ENCODE measurements around the gene PLXDC1. TPM values are rescaled to one million over a fixed set of nuclear protein-coding genes. Genes with fewer than 3 reads are reported as not detected.

Gene PLXDC1
- total RNA-seq, 2 donors from 2014 or later, result 6.5 TPM; not detected in 1

GRCh38 chr17:39192901-39193300 is 41.5 kb upstream of the PLXDC1 start:
- Histone ChIP-seq H3K9me3 (no peaks in the 10 kb centered on the region), H3K27me3 (no peaks in the 10 kb centered on the region), H3K4me1 (peaks cover 13% of the 10 kb centered on the region), H3K4me3 (no peak overlapping the region), H3K27ac (no peak overlapping the region), H3K36me3 (replicated peaks in 1 of 2; ENCODE audit: insufficient read depth in 1 of 2, low read depth in 2 of 2) (no peaks in the 10 kb centered on the region)
- 94 to 97% methylated on average over 16 of the region's 16 CpGs for WGBS, 2 donors
- no peak for DNase-seq
- ATAC-seq, result no peak
- intact Hi-C loops (cut with DNase I), result no loop called here
- TF ChIP-seq CTCF (IDR thresholded peaks at IDR 0.05) (no peak), POLR2A (IDR thresholded peaks at IDR 0.05) (no peak)

GRCh38 chr17:39191750-39192510 is 40.5 kb upstream of the PLXDC1 start:
- no peak for ATAC-seq
- H3K36me3 ChIP-seq (replicated peaks in 1 of 2; ENCODE audit: insufficient read depth in 1 of 2, low read depth in 2 of 2), result no peaks in the 10 kb centered on the region
- no peak overlapping the region for H3K4me3 ChIP-seq
- no peak for DNase-seq
- 88 to 89% methylated on average over 3 to 9 of the region's 9 CpGs for WGBS, 2 donors
- H3K27me3 ChIP-seq, result no peaks in the 10 kb centered on the region
- no peak overlapping the region for H3K27ac ChIP-seq
- intact Hi-C loops (cut with DNase I), result no loop called here
- peaks cover 9% of the 10 kb centered on the region for H3K4me1 ChIP-seq
- no peaks in the 10 kb centered on the region for H3K9me3 ChIP-seq
- no peak for TF ChIP-seq POLR2A (IDR thresholded peaks at IDR 0.05)

GRCh38 chr17:39187152-39187830 is 35.9 kb upstream of the PLXDC1 start:
- no peaks in the 10 kb centered on the region for H3K36me3 ChIP-seq (replicated peaks in 1 of 2; ENCODE audit: insufficient read depth in 1 of 2, low read depth in 2 of 2)
- intact Hi-C loops (cut with DNase I), result no loop called here
- no peaks in the 10 kb centered on the region for H3K4me1 ChIP-seq
- ATAC-seq (no peak), DNase-seq (no peak)
- H3K9me3 ChIP-seq, result no peaks in the 10 kb centered on the region
- H3K4me3 ChIP-seq, result no peak overlapping the region
- H3K27ac ChIP-seq, result no peak overlapping the region
- H3K27me3 ChIP-seq, result no peaks in the 10 kb centered on the region
- no peak for TF ChIP-seq POLR2A (IDR thresholded peaks at IDR 0.05)
- TF ChIP-seq CTCF (IDR thresholded peaks at IDR 0.05), result no peak
- WGBS, 2 donors, result 92 to 98% methylated on average over 6 to 9 of the region's 9 CpGs

GRCh38 chr17:39186481-39187002 is 35.1 kb upstream of the PLXDC1 start:
- intact Hi-C loops (cut with DNase I), result no loop called here
- Histone ChIP-seq H3K27me3 (no peaks in the 10 kb centered on the region), H3K9me3 (no peaks in the 10 kb centered on the region), H3K4me3 (no peak overlapping the region), H3K36me3 (replicated peaks in 1 of 2; ENCODE audit: insufficient read depth in 1 of 2, low read depth in 2 of 2) (no peaks in the 10 kb centered on the region), H3K4me1 (no peaks in the 10 kb centered on the region), H3K27ac (no peak overlapping the region)
- 77 to 100% methylated on average over 4 to 14 of the region's 15 CpGs for WGBS, 2 donors
- no peak for ATAC-seq
- DNase-seq, result no peak
- TF ChIP-seq CTCF (IDR thresholded peaks at IDR 0.05) (no peak), POLR2A (IDR thresholded peaks at IDR 0.05) (no peak)

- DNase-seq (no peak), ATAC-seq (no peak)
- intact Hi-C loops (cut with DNase I), result no loop called here
- Histone ChIP-seq H3K9me3 (no peaks in the 10 kb centered on the region), H3K27me3 (no peaks in the 10 kb centered on the region), H3K4me1 (no peaks in the 10 kb centered on the region), H3K36me3 (replicated peaks in 1 of 2; ENCODE audit: insufficient read depth in 1 of 2, low read depth in 2 of 2) (no peaks in the 10 kb centered on the region), H3K4me3 (no peak overlapping the region), H3K27ac (no peak overlapping the region)
- WGBS, 2 donors, result 89 to 92% methylated on average over 10 of the region's 10 CpGs
- TF ChIP-seq POLR2A (IDR thresholded peaks at IDR 0.05), result no peak
- TF ChIP-seq CTCF (IDR thresholded peaks at IDR 0.05), result no peak
Observed at GRCh38 chr17:39183720-39184119, 32.3 kb upstream of the PLXDC1 start.

All from body of pancreas (tissue), 4 donors.